Measurements from ENCODE around the gene LYPD6B. TPM values are rescaled to one million over a fixed set of nuclear protein-coding genes. Genes with fewer than 3 reads are reported as not detected.

Gene LYPD6B
- total RNA-seq, 1 experiment from 2014 or later = 0.37 TPM

DNA sequence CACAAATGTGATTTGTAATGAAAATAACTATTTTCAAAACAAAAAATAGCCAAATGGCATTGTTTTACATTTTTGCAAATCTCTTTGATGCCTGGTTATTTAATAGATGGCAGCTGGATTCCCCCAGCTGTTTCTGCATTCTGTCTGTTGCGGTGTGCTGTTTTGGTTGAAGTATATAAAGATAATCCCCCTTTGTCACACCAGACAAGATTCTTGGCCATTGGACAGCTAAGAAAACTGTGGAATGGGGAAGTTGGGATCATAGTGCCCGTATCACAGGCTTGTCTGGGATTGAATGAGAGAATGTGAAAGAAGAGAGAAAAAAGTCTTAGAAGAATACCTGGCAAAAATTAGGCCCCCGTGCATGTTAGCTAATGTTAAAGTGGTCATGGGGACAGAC, 19.5 kb upstream of the LYPD6B start:
- H3K36me3 Mint-ChIP-seq (ENCODE audit: insufficient read depth, unreplicated experiment) = no peaks in the 10 kb centered on the region
- H3K4me1 Mint-ChIP-seq (ENCODE audit: insufficient read depth, unreplicated experiment) = no peaks in the 10 kb centered on the region
- no peak overlapping the region for H3K4me3 Mint-ChIP-seq (ENCODE audit: unreplicated experiment)
- H3K9me3 Mint-ChIP-seq (ENCODE audit: unreplicated experiment) = no peaks in the 10 kb centered on the region
- ChIA-PET CTCF (interaction anchor here (0.6 to 6.1 kb wide), 18 partner anchors 8 to 554 kb away, joined by 3 to 144 read pairs (median 10); no protein-coding TSS in a partner anchor), POLR2A (interaction anchor here (0.6 to 1.2 kb wide), 3 partner anchors 12 to 292 kb away, joined by 3 to 4 read pairs (median 3); no protein-coding TSS in a partner anchor)
- H3K27me3 Mint-ChIP-seq (ENCODE audit: insufficient read depth, unreplicated experiment) = peaks cover 23% of the 10 kb centered on the region
- no TSS peak for BruUV-seq (replicated peaks)
- TF ChIP-seq, protein P1, sequence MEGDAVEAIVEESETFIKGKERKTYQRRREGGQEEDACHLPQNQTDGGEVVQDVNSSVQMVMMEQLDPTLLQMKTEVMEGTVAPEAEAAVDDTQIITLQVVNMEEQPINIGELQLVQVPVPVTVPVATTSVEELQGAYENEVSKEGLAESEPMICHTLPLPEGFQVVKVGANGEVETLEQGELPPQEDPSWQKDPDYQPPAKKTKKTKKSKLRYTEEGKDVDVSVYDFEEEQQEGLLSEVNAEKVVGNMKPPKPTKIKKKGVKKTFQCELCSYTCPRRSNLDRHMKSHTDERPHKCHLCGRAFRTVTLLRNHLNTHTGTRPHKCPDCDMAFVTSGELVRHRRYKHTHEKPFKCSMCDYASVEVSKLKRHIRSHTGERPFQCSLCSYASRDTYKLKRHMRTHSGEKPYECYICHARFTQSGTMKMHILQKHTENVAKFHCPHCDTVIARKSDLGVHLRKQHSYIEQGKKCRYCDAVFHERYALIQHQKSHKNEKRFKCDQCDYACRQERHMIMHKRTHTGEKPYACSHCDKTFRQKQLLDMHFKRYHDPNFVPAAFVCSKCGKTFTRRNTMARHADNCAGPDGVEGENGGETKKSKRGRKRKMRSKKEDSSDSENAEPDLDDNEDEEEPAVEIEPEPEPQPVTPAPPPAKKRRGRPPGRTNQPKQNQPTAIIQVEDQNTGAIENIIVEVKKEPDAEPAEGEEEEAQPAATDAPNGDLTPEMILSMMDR (IDR thresholded peaks at IDR 0.05; ENCODE audit: unreplicated experiment) = no peak
- no peak for DNase-seq (ENCODE audit: unreplicated experiment)
- intact Hi-C loops (cut with micrococcal nuclease) = loop anchor here (5.0 kb wide), 1 partner anchor 473 kb away; no protein-coding TSS in a partner anchor
- no peak overlapping the region for H3K27ac Mint-ChIP-seq (ENCODE audit: low read depth, unreplicated experiment)

DNA sequence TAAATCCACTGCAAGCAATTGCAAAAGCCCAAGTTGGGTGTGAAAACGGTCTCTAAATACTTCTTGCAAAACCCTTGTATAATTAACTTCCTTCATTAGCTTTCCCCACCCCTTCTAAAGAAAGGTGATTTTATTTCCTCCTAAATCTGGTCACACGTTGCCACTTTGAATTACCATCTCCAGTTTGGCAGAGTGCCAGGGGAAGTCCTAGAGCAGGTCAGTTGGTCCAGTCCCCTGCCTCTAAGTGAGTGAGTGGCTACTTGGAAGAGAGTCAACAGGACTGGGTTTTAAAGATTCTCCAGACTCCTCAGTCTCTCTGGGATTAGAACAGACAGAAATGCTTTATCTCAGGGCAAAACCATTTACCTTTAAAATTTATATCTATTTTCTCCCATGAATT, 18.7 kb upstream of the LYPD6B start:
- Mint-ChIP-seq H3K4me1 (ENCODE audit: insufficient read depth, unreplicated experiment) (peaks cover 5% of the 10 kb centered on the region), H3K4me3 (ENCODE audit: unreplicated experiment) (no peak overlapping the region), H3K9me3 (ENCODE audit: unreplicated experiment) (no peaks in the 10 kb centered on the region), H3K27me3 (ENCODE audit: insufficient read depth, unreplicated experiment) (peaks cover 23% of the 10 kb centered on the region), H3K36me3 (ENCODE audit: insufficient read depth, unreplicated experiment) (no peaks in the 10 kb centered on the region), H3K27ac (ENCODE audit: low read depth, unreplicated experiment) (no peak overlapping the region)
- intact Hi-C loops (cut with micrococcal nuclease) = loop anchor here (5.0 kb wide), 1 partner anchor 473 kb away; no protein-coding TSS in a partner anchor
- no TSS peak for BruUV-seq (replicated peaks)
- TF ChIP-seq, protein P1 (IDR thresholded peaks at IDR 0.05; ENCODE audit: unreplicated experiment) = no peak
- ChIA-PET POLR2A (interaction anchor here (0.6 to 0.8 kb wide), 2 partner anchors 12 to 32 kb away, joined by 3 to 4 read pairs; no protein-coding TSS in a partner anchor), CTCF (interaction anchor here (0.6 to 6.1 kb wide), 9 partner anchors 9 to 553 kb away, joined by 3 to 144 read pairs (median 34); no protein-coding TSS in a partner anchor)
- no peak for DNase-seq (ENCODE audit: unreplicated experiment)

DNA sequence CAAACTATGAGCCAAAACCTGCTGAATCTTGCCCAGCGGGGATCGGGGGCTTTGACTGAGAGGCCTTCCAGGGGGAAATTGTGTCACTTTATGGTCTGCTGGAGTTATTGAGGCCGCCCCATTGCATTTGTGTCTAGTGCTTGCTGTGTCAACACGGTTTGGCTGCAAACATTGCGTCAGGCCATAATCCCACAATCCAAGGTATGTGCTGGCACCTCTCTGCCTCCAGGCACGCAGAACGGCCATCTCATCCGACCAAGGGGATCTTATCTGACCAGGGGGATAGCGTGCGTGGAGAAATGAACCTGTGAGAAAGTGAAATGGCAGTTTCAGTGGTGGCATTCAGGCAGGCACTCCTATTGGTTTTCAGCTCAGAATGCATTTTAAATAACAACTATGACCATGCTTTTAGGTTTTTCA, 18.1 kb upstream of the LYPD6B start:
- H3K27me3 Mint-ChIP-seq (ENCODE audit: insufficient read depth, unreplicated experiment) = peaks cover 20% of the 10 kb centered on the region
- intact Hi-C loops (cut with micrococcal nuclease) = no loop called here
- POLR2A ChIA-PET = no interaction called here
- DNase-seq (ENCODE audit: unreplicated experiment) = peak; percentile 30
- no peaks in the 10 kb centered on the region for H3K9me3 Mint-ChIP-seq (ENCODE audit: unreplicated experiment)
- CTCF ChIA-PET = interaction anchor here (0.8 kb wide), 1 partner anchor 12 kb away, joined by 3 read pairs; no protein-coding TSS in a partner anchor
- peaks cover 5% of the 10 kb centered on the region for H3K4me1 Mint-ChIP-seq (ENCODE audit: insufficient read depth, unreplicated experiment)
- TF ChIP-seq, protein P1 (IDR thresholded peaks at IDR 0.05; ENCODE audit: unreplicated experiment) = no peak
- no peak overlapping the region for H3K27ac Mint-ChIP-seq (ENCODE audit: low read depth, unreplicated experiment)
- H3K36me3 Mint-ChIP-seq (ENCODE audit: insufficient read depth, unreplicated experiment) = no peaks in the 10 kb centered on the region
- no TSS peak for BruUV-seq (replicated peaks)
- H3K4me3 Mint-ChIP-seq (ENCODE audit: unreplicated experiment) = no peak overlapping the region

DNA sequence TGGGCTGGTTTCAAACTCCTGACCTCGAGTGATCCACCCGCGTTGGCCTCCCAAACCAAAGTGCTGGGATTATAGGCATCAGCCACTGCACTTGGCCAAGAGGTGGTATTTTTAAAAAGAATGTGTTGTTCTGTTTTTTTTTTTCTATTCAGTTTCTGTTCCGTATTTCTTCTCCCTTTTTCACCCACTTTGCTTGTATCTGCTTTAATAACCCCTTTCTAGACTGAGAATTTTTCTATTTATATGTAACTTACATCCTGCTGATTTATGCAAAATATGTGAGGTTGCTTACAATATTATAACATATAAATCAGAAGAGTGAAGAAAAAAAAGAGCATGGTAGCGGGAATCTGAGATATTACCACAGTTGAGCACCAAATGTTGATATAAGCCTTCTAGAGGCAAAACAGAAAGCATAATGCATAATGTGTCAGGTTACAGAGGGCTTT, 17.2 kb upstream of the LYPD6B start:
- H3K27ac Mint-ChIP-seq (ENCODE audit: low read depth, unreplicated experiment) = no peak overlapping the region
- no peak for DNase-seq (ENCODE audit: unreplicated experiment)
- TF ChIP-seq, protein P1 (IDR thresholded peaks at IDR 0.05; ENCODE audit: unreplicated experiment) = no peak
- BruUV-seq (replicated peaks) = no TSS peak
- ChIA-PET POLR2A (no interaction called here), CTCF (interaction anchor here (0.7 to 0.8 kb wide), 2 partner anchors 13 to 292 kb away, joined by 3 read pairs; no protein-coding TSS in a partner anchor)
- H3K4me1 Mint-ChIP-seq (ENCODE audit: insufficient read depth, unreplicated experiment) = peaks cover 5% of the 10 kb centered on the region
- H3K27me3 Mint-ChIP-seq (ENCODE audit: insufficient read depth, unreplicated experiment) = peaks cover 11% of the 10 kb centered on the region
- H3K36me3 Mint-ChIP-seq (ENCODE audit: insufficient read depth, unreplicated experiment) = no peaks in the 10 kb centered on the region
- intact Hi-C loops (cut with micrococcal nuclease) = no loop called here
- H3K4me3 Mint-ChIP-seq (ENCODE audit: unreplicated experiment) = no peak overlapping the region
- H3K9me3 Mint-ChIP-seq (ENCODE audit: unreplicated experiment) = no peaks in the 10 kb centered on the region

All from MCF 10A (cell line).